ENCODE results near the gene SPDYE2.
A peak's percentile ranks its signal among the peaks of the same experiment; 100 is the strongest.
"Not testable (repeated sequence)": the region's sequence is repeated elsewhere in the genome, so short reads cannot be mapped to it uniquely, and the experiment has no call there.

SPDYE2 gene

GRCh38 chr7:102550808-102551422 is at the start of gene SPDYE2:
TSS of gene SPDYE2 (plus strand) at chr7:102551226. CDS start at chr7:102553256, 2,030 bp downstream.
- H3K27me3 ChIP-seq (ENCODE audit: control insufficient read depth, insufficient read depth, low read length); H3K4me3 ChIP-seq (ENCODE audit: low read length); H3K4me1 ChIP-seq (ENCODE audit: control insufficient read depth, insufficient read depth, low read length); H3K36me3 ChIP-seq (ENCODE audit: control insufficient read depth, insufficient read depth, low read length); H3K27ac ChIP-seq (ENCODE audit: low read depth, low read length); H3K9ac ChIP-seq (ENCODE audit: low read length): not testable (repeated sequence)

GRCh38 chr7:102503141-102503540 is 47.9 kb upstream of the SPDYE2 start:
- H3K27ac ChIP-seq (ENCODE audit: low read depth, low read length); H3K27me3 ChIP-seq (ENCODE audit: control insufficient read depth, insufficient read depth, low read length); H3K4me3 ChIP-seq (ENCODE audit: low read length); H3K36me3 ChIP-seq (ENCODE audit: control insufficient read depth, insufficient read depth, low read length); H3K4me1 ChIP-seq (ENCODE audit: control insufficient read depth, insufficient read depth, low read length); H3K9ac ChIP-seq (ENCODE audit: low read length): not testable (repeated sequence)

GRCh38 chr7:102505298-102506185 is 45.5 kb upstream of the SPDYE2 start:
- not testable (repeated sequence) for H3K27ac ChIP-seq (ENCODE audit: low read depth, low read length)

GRCh38 chr7:102507410-102508088 is 43.5 kb upstream of the SPDYE2 start:
- not testable (repeated sequence) for H3K4me3 ChIP-seq (ENCODE audit: low read length); H3K27ac ChIP-seq (ENCODE audit: low read depth, low read length); H3K4me1 ChIP-seq (ENCODE audit: control insufficient read depth, insufficient read depth, low read length); H3K27me3 ChIP-seq (ENCODE audit: control insufficient read depth, insufficient read depth, low read length); H3K36me3 ChIP-seq (ENCODE audit: control insufficient read depth, insufficient read depth, low read length); H3K9ac ChIP-seq (ENCODE audit: low read length)

More at GRCh38 chr7:102505298-102506185, 45.5 kb upstream of the SPDYE2 start:
- not testable (repeated sequence) for H3K4me3 ChIP-seq (ENCODE audit: low read length); H3K36me3 ChIP-seq (ENCODE audit: control insufficient read depth, insufficient read depth, low read length); H3K4me1 ChIP-seq (ENCODE audit: control insufficient read depth, insufficient read depth, low read length); H3K9ac ChIP-seq (ENCODE audit: low read length); H3K27me3 ChIP-seq (ENCODE audit: control insufficient read depth, insufficient read depth, low read length)

- H3K9ac ChIP-seq (ENCODE audit: low read length); H3K4me1 ChIP-seq (ENCODE audit: control insufficient read depth, insufficient read depth, low read length); H3K27me3 ChIP-seq (ENCODE audit: control insufficient read depth, insufficient read depth, low read length); H3K27ac ChIP-seq (ENCODE audit: low read depth, low read length); H3K36me3 ChIP-seq (ENCODE audit: control insufficient read depth, insufficient read depth, low read length); H3K4me3 ChIP-seq (ENCODE audit: low read length): not testable (repeated sequence)
Observed at GRCh38 chr7:102510575-102510974, 40.5 kb upstream of the SPDYE2 start.

GRCh38 chr7:102511860-102512522 is 39.0 kb upstream of the SPDYE2 start:
- H3K27ac ChIP-seq (ENCODE audit: low read depth, low read length), result peak overlapping the region; percentile 72
- H3K9ac ChIP-seq (ENCODE audit: low read length); H3K27me3 ChIP-seq (ENCODE audit: control insufficient read depth, insufficient read depth, low read length); H3K4me1 ChIP-seq (ENCODE audit: control insufficient read depth, insufficient read depth, low read length); H3K4me3 ChIP-seq (ENCODE audit: low read length); H3K36me3 ChIP-seq (ENCODE audit: control insufficient read depth, insufficient read depth, low read length): not testable (repeated sequence)

- peak overlapping the region; percentile 72 for H3K27ac ChIP-seq (ENCODE audit: low read depth, low read length)
- not testable (repeated sequence) for H3K27me3 ChIP-seq (ENCODE audit: control insufficient read depth, insufficient read depth, low read length); H3K9ac ChIP-seq (ENCODE audit: low read length); H3K4me1 ChIP-seq (ENCODE audit: control insufficient read depth, insufficient read depth, low read length); H3K36me3 ChIP-seq (ENCODE audit: control insufficient read depth, insufficient read depth, low read length)
- H3K4me3 ChIP-seq (ENCODE audit: low read length), result peak overlapping the region; percentile 4
Observed at GRCh38 chr7:102512642-102513221, 38.3 kb upstream of the SPDYE2 start.

GRCh38 chr7:102514881-102515721 is 35.9 kb upstream of the SPDYE2 start:
- not testable (repeated sequence) for H3K9ac ChIP-seq (ENCODE audit: low read length); H3K27ac ChIP-seq (ENCODE audit: low read depth, low read length); H3K4me3 ChIP-seq (ENCODE audit: low read length); H3K36me3 ChIP-seq (ENCODE audit: control insufficient read depth, insufficient read depth, low read length); H3K4me1 ChIP-seq (ENCODE audit: control insufficient read depth, insufficient read depth, low read length); H3K27me3 ChIP-seq (ENCODE audit: control insufficient read depth, insufficient read depth, low read length)

GRCh38 chr7:102515889-102516288 is 35.1 kb upstream of the SPDYE2 start:
- not testable (repeated sequence) for H3K4me3 ChIP-seq (ENCODE audit: low read length); H3K27me3 ChIP-seq (ENCODE audit: control insufficient read depth, insufficient read depth, low read length); H3K9ac ChIP-seq (ENCODE audit: low read length); H3K4me1 ChIP-seq (ENCODE audit: control insufficient read depth, insufficient read depth, low read length); H3K36me3 ChIP-seq (ENCODE audit: control insufficient read depth, insufficient read depth, low read length); H3K27ac ChIP-seq (ENCODE audit: low read depth, low read length)

- H3K9ac ChIP-seq (ENCODE audit: low read length); H3K4me1 ChIP-seq (ENCODE audit: control insufficient read depth, insufficient read depth, low read length); H3K27me3 ChIP-seq (ENCODE audit: control insufficient read depth, insufficient read depth, low read length); H3K36me3 ChIP-seq (ENCODE audit: control insufficient read depth, insufficient read depth, low read length); H3K27ac ChIP-seq (ENCODE audit: low read depth, low read length); H3K4me3 ChIP-seq (ENCODE audit: low read length): not testable (repeated sequence)
Observed at GRCh38 chr7:102516951-102517350, 34.1 kb upstream of the SPDYE2 start.

- not testable (repeated sequence) for H3K4me3 ChIP-seq (ENCODE audit: low read length); H3K27me3 ChIP-seq (ENCODE audit: control insufficient read depth, insufficient read depth, low read length); H3K27ac ChIP-seq (ENCODE audit: low read depth, low read length); H3K9ac ChIP-seq (ENCODE audit: low read length); H3K4me1 ChIP-seq (ENCODE audit: control insufficient read depth, insufficient read depth, low read length); H3K36me3 ChIP-seq (ENCODE audit: control insufficient read depth, insufficient read depth, low read length)
Observed at GRCh38 chr7:102517550-102518147, 33.4 kb upstream of the SPDYE2 start, which contains the start of gene RASA4B. TSS of gene RASA4B (minus strand) at chr7:102517777. CDS start at chr7:102517710, 67 bp downstream.

All from rectal smooth muscle tissue (tissue), 1 donor.